RWPE1 (cell line): ENCODE data around the gene TMEM117.
"Not testable (repeated sequence)": the region's sequence is repeated elsewhere in the genome, so short reads cannot be mapped to it uniquely, and the experiment has no call there.

Experiments
- CTCF ChIA-PET: fragments of 350-600 bp; sonication (Branson Sonifier 250); formaldehyde crosslinking; extraction: SDS; loops from one replicate; lab custom pipeline; 2021; lab: Yijun Ruan, JAX
- POLR2A ChIA-PET: fragments of 400-600 bp; formaldehyde crosslinking; extraction: SDS; loops from one replicate; lab custom pipeline; 2020; ENCODE audit warnings: antibody characterized with exemption; ENCODE audit not compliant: low non-redundant PET; lab: Yijun Ruan, JAX
- DNase-seq: peaks from one replicate; pipeline ENCODE4 v3.0.0; 2012; ENCODE audit warnings: low spot score
- H3K27ac ChIP-seq: fragments of 450-650 bp; 2 replicates; pipeline ENCODE4 v1.5.1; 2017
- TF ChIP-seq, protein P1 (sequence below): fragments of 450-650 bp; conservative IDR thresholded peaks from 2 replicates; pipeline ENCODE4 v1.5.1; 2017; ENCODE audit warnings: low read depth, mild to moderate bottlenecking

Gene TMEM117

DNA sequence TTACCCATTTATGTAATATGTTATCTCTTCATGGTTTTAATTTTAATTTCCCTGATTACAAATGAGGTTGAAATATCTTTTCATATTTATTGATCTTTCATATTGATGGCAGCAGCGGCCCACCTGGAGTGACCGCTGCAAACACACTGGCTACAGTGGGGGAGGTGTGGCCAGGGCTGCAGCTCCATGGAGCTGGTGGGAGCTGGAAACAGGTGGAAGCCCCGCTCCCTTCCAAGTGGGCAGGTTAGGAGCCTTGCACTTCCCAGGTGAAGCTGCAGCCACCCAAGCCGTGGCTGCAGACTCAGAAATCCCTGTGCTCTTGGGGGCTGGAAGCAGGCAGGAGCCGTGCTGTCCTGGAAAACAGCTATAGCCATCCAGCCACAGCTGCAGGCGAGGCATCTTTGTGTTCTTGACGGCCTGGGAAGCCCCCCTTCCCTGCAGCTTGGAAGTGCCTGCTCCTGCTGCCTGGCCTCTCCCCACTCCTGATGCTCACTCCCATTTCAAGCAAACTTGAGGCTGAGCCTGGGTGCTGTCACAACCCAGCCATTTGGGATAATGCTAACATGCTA, 201.1 kb downstream of the TMEM117 start:
- DNase-seq, result no peak
- POLR2A ChIA-PET, result no interaction called here
- TF ChIP-seq, protein P1, sequence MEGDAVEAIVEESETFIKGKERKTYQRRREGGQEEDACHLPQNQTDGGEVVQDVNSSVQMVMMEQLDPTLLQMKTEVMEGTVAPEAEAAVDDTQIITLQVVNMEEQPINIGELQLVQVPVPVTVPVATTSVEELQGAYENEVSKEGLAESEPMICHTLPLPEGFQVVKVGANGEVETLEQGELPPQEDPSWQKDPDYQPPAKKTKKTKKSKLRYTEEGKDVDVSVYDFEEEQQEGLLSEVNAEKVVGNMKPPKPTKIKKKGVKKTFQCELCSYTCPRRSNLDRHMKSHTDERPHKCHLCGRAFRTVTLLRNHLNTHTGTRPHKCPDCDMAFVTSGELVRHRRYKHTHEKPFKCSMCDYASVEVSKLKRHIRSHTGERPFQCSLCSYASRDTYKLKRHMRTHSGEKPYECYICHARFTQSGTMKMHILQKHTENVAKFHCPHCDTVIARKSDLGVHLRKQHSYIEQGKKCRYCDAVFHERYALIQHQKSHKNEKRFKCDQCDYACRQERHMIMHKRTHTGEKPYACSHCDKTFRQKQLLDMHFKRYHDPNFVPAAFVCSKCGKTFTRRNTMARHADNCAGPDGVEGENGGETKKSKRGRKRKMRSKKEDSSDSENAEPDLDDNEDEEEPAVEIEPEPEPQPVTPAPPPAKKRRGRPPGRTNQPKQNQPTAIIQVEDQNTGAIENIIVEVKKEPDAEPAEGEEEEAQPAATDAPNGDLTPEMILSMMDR, result no peak
- CTCF ChIA-PET, result no interaction called here
- H3K27ac ChIP-seq, result no peak overlapping the region

DNA sequence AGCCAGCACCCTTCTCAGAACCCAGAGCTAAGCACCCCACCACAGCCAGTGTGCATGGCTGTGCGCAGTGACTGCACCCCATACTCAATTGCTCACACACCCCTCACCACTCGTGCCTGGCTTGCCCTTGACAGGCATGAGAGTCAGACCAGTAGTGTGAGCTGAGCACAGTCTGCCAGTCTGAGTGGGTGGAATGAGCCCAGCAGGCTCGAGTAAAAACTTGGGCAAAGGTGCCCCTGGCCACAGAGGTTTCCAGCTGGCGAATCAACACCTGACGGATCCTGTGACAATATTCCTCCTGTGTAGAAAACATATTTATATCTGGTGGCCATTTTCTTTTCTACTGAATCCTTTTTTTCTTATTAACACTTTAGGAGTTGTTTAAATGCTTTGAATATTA, 202.5 kb downstream of the TMEM117 start:
- no peak overlapping the region for H3K27ac ChIP-seq
- no peak for DNase-seq
- POLR2A ChIA-PET, result no interaction called here
- TF ChIP-seq, protein P1, result no peak
- CTCF ChIA-PET, result no interaction called here

DNA sequence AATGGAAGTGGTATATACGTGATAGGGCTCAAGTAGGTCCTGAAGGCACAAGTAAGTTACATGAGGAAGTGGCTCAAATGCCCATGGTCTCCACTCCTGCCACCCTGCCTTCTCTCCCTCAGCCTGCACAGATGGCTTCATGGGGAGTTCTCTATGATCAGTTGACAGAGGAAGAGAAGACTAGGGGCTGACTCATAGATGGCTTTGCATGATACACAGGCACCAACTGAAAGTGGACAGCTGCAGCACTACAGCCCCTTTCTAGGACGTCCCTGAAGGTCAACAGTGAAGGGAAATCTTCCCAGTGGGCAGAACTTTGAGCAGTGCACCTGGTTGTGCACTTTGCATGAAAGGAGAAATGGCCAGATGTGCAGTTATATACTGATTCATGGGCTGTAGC, 208.6 kb downstream of the TMEM117 start:
- POLR2A ChIA-PET, DNase-seq, CTCF ChIA-PET, H3K27ac ChIP-seq: not testable (repeated sequence)

DNA sequence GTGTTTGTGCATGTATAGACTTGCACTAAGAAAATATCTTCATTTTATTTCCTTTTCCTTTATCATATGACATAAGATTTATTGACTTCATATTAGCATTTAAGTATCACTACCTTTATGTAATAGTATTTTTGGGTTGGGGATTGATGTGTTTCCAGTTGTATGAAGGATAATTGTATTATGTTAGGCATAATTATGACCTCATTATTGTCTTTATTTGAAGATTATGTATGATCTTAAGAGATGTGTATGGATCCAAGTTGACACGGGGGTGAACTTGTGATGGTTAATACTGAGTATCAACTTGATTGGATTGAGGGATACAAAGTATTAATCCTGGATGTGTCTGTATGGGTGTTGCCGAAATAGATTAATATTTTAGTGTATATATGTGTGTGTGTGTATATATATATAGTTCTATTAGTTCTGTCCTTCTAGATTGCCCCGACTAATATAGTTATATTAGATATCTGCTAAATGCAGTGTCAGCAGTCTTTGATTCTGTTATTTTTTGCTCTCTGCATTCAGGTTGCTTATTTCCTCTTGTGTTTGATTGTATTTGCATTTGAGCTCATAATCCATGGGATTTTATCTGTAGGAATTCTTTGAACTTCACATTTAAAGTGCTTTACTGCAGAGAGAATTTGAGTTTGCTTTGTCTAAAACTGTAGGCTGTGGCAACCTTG, 211.0 kb downstream of the TMEM117 start:
- no peak overlapping the region for H3K27ac ChIP-seq
- ChIA-PET CTCF (no interaction called here), POLR2A (no interaction called here)
- DNase-seq, result no peak
- TF ChIP-seq, protein P1, result no peak

DNA sequence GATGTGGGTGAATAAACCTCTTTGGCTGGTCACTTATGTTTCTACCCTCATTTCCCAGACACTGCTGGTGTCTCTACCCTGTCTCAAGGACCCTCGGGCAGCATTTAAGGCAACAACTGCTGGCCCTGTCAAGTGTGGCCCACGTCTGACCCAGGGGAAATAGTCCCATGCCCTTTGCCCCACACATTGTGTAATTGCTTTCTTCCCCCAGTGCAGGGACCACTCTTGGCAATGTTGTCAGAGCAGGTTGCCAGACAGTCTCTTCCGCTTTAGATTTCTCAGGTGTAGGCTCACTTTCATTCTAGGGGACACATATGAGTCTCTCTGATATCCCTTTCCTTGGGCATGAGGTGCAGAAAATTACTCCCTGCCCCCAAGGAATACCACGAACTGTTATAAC, 216.7 kb downstream of the TMEM117 start:
- CTCF ChIA-PET, result no interaction called here
- H3K27ac ChIP-seq, result no peak overlapping the region
- no peak for DNase-seq
- POLR2A ChIA-PET, result no interaction called here
- TF ChIP-seq, protein P1, result no peak

DNA sequence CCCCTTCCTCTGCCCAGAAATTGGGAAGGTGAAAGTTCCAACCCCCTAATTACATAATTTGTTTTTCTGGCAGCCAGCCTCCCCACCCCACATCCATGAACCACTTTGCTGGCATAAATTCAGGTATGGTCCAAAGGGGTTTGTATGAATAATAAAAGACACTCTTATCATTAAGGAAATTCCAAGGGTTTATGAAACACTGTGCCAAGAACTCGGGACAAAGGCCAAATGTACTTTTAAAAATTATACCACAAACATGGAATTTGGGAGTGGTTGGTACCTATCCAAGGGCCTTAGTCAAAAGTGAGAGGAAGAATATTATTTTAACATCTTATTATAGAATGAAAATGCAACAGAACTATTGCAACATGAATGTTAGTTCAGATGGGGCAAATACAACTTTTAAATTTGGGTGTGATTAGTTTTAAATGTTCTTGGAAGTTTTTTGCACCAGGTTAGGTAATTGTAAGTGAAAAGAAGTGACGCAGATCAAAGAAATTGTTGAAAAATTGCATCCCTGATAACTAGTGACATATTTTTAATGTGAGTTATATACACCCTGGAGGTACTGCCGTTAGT, 217.8 kb downstream of the TMEM117 start:
- ChIA-PET POLR2A (no interaction called here), CTCF (no interaction called here)
- H3K27ac ChIP-seq, result no peak overlapping the region
- TF ChIP-seq, protein P1, result no peak
- DNase-seq, result peak; percentile 72

DNA sequence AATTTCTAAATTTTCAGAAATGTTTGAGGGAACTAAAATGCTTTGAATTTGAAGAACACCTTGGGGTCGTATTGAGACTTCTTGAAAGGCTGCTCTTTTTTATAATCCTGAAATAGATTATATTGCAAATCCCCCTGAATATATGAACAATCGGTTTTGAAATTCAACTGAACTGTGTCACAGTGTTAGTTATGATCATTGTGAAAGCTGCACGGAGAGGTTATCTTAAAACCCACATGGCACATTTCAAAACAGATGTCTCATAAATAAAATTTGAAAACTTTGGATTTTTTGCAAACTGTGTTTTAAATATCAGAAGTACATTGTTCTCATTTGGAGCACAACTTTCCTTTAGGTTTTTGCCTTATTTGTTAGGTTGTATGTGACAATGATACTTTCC, 218.4 kb downstream of the TMEM117 start:
- TF ChIP-seq, protein P1, result no peak
- H3K27ac ChIP-seq, result no peak overlapping the region
- ChIA-PET POLR2A (no interaction called here), CTCF (no interaction called here)
- DNase-seq, result no peak
